ENCODE results near the gene AUTS2.

AUTS2 gene

DNA sequence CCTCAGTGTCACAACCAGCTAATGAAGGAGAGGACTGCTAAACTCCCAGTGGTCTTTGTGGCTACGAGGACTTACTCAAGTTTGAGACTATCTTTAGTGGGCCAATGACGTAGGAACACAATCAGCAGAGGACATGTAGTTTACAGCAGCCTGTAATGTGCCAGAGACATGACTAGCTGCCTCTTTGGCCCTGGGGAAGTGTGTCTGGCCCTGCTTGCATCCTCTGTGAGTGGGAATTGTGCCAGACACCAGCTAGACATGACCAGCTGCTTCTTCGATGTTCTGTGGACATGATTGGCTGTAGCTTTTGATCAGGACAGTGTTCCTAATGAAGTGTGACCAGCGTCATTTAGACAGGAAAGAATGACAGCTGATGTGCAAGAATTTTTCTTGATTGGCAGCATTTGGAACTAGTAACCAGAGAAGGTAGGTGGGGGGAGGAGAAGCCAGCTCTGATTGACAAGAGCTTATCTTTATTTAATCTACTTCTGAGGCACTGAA is 141.7 kb downstream of the AUTS2 start:
- peak overlapping the region; percentile 3; the same call in 1 of the 2 replicates for H3K4me3 ChIP-seq (ENCODE audit: low read length)
- TF ChIP-seq ZNF274 (IDR thresholded peaks at IDR 0.05; ENCODE audit: low read depth, low read length): no peak

DNA sequence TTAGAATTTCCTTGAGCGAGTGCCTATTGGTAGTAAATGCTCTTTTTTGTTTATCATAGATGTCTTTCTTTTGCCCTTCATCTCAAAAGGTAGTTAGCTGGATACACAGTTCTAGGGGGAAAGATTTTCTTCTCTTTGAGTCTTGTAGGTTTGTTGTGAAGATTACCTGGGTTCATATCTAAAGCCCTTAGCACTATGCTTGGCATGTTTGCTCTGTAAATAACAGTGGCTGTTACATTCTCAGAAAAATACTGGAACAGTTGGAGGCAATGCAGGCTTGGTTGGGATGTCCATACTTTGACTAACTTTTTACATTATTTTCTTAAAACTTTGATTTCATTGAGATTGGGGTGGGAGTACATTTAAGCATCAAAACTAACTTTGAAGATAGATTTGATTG is 144.0 kb downstream of the AUTS2 start:
- no peak overlapping the region for H3K4me3 ChIP-seq (ENCODE audit: low read length)
- no peak for TF ChIP-seq ZNF274 (IDR thresholded peaks at IDR 0.05; ENCODE audit: low read depth, low read length)

GRCh38 chr7:69743436-69743835 is 145.2 kb downstream of the AUTS2 start:
- no peak overlapping the region for H3K4me3 ChIP-seq (ENCODE audit: low read length)
- no peak for TF ChIP-seq ZNF274 (IDR thresholded peaks at IDR 0.05; ENCODE audit: low read depth, low read length)

DNA sequence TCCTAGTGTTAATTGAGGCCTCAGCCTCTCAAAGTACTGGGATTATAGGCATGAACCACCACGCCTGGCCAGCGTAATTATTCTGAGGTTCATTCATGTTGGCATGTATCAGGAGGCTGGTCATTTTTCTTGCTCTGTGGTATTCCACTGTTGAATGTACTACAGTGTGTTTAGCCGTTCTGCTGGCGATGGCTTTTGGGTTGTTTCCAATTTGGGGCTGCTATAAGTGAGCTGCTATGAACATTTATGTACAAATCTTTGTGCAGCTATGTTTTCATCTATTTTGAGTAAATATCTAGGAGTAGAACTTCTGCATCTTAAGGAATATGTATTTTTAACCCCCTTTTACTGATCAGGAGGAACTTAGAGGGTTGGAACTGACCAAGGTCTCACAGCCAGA is 145.8 kb downstream of the AUTS2 start:
- TF ChIP-seq ZNF274 (IDR thresholded peaks at IDR 0.05; ENCODE audit: low read depth, low read length): no peak
- H3K4me3 ChIP-seq (ENCODE audit: low read length): no peak overlapping the region

DNA sequence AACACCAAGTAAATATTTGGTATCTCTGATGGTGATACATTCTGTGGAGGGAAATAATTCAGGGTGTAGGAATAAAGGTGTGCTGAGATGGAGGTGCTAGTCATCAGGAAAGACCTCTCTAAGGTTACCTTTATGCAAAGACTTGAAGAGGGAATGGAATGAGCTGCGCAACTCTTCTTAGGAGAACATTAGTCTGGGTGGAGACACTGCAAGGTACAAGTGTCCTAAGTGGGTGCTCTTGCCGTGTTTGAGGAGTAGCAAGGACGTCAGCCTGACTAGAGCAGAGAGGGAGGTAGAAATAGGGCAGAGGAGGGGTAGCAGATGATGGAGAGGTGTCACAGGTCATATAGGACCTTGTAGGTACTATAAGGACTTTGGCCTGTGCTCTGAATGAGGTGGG is 148.1 kb downstream of the AUTS2 start:
- H3K4me3 ChIP-seq (ENCODE audit: low read length): no peak overlapping the region
- no peak for TF ChIP-seq ZNF274 (IDR thresholded peaks at IDR 0.05; ENCODE audit: low read depth, low read length)

- TF ChIP-seq ZNF274 (IDR thresholded peaks at IDR 0.05; ENCODE audit: low read depth, low read length): no peak
- no peak overlapping the region for H3K4me3 ChIP-seq (ENCODE audit: low read length)
Observed at GRCh38 chr7:69747144-69747543, 148.9 kb downstream of the AUTS2 start.

DNA sequence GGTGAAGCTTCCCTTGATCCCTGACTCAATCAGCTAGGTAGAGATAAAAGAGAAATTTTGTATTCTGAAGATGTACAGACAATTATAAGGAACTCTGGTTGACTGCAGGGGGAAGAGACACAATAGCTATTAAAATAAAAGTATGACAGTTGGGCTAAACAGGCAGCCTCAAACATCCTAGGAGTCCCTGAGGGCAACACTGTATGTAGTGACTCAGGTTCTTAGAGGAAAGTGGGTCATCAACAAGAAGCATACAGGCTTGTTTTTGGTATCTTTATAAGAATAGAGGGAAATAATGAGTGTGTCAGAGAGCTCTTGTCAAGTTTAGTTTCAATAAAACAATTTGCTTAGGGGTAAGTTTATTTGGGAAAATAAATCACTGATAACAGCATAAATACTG is 150.3 kb downstream of the AUTS2 start:
- H3K4me3 ChIP-seq (ENCODE audit: low read length): no peak overlapping the region
- TF ChIP-seq ZNF274 (IDR thresholded peaks at IDR 0.05; ENCODE audit: low read depth, low read length): no peak

DNA sequence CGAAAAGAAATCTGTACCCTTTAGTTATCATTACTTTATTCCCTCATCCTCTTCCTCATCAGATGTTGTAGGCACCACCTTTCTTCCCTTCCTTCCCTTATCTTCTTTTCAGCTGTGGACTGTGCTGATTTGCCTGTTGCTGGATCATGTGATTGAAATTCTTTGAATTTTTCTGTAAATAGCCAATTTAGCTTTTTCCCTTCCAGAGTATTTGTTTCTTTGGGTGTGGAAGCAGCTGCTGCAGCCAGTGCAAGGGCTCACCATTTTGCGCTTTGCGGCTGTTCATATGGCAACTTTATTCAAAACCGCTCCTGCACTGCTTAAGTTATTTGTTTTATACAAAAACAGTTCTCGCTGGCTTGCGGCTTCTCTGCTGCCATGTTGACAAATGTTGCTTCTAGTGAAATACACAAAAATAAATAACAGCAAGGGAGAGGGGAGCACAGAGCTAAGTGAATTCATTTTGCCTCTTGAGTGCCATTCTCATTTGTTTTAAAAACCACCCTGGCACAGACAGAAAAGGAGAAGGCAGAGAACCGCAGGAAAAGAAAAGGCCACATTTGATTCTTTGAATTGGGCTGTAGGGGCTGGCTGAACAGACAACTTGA is 151.2 kb downstream of the AUTS2 start:
- no peak for TF ChIP-seq ZNF274 (IDR thresholded peaks at IDR 0.05; ENCODE audit: low read depth, low read length)
- H3K4me3 ChIP-seq (ENCODE audit: low read length): no peak overlapping the region

- TF ChIP-seq ZNF274 (IDR thresholded peaks at IDR 0.05; ENCODE audit: low read depth, low read length): no peak
- H3K4me3 ChIP-seq (ENCODE audit: low read length): no peak overlapping the region
Observed at GRCh38 chr7:69749994-69750393, 151.7 kb downstream of the AUTS2 start.

- H3K4me3 ChIP-seq (ENCODE audit: low read length): no peak overlapping the region
- no peak for TF ChIP-seq ZNF274 (IDR thresholded peaks at IDR 0.05; ENCODE audit: low read depth, low read length)
Observed at GRCh38 chr7:69751026-69751425, 152.8 kb downstream of the AUTS2 start.

- H3K4me3 ChIP-seq (ENCODE audit: low read length): no peak overlapping the region
- TF ChIP-seq ZNF274 (IDR thresholded peaks at IDR 0.05; ENCODE audit: low read depth, low read length): no peak
Observed at GRCh38 chr7:69753981-69754380, 155.7 kb downstream of the AUTS2 start.

GRCh38 chr7:69754476-69754875 is 156.2 kb downstream of the AUTS2 start:
- H3K4me3 ChIP-seq (ENCODE audit: low read length): no peak overlapping the region
- TF ChIP-seq ZNF274 (IDR thresholded peaks at IDR 0.05; ENCODE audit: low read depth, low read length): no peak

DNA sequence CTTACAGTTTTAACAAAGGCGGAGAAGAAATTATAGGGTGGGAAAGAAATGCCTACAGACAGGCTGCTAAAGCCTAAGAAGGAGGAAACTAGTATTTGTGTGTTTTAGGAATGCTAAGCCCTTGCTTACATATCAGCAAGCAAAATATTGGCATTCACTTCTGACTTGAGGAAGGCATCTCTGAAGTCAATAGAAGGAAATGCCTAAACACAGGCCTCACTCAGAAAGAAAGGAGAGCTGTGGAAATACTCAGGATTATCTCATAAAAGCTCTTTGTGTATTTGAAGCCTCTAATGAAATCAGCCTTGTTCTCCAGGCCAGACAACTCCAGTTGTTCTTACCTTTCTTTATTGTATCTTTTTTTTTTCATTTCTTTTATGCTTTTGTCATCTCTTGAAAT is 158.0 kb downstream of the AUTS2 start:
- TF ChIP-seq ZNF274 (IDR thresholded peaks at IDR 0.05; ENCODE audit: low read depth, low read length): no peak
- no peak overlapping the region for H3K4me3 ChIP-seq (ENCODE audit: low read length)

- H3K4me3 ChIP-seq (ENCODE audit: low read length): no peak overlapping the region
- no peak for TF ChIP-seq ZNF274 (IDR thresholded peaks at IDR 0.05; ENCODE audit: low read depth, low read length)
Observed at GRCh38 chr7:69757528-69757927, 159.3 kb downstream of the AUTS2 start.

- H3K4me3 ChIP-seq (ENCODE audit: low read length): no peak overlapping the region
Observed at GRCh38 chr7:69757981-69758430, 159.7 kb downstream of the AUTS2 start.

DNA sequence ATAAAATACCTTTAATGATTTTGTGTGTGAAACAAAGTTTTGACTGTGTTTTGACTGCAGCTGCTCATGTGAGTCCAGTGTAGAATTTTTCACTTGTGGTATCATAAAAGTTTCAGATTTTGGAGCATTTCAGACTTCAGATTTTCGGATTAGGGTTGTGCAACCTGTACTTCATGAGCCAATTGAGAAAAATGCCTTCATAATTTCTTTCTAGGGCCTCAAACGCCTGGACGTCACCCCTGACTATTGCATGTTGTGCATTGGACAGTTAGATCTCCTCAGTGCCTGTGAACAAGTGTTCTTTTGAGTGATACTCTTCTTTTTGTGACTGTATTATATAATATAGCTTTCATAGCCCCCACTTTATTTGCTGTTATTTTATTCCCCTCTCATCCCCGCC is 161.1 kb downstream of the AUTS2 start:
- no peak overlapping the region for H3K4me3 ChIP-seq (ENCODE audit: low read length)
- no peak for TF ChIP-seq ZNF274 (IDR thresholded peaks at IDR 0.05; ENCODE audit: low read depth, low read length)

More at GRCh38 chr7:69757981-69758430, 159.7 kb downstream of the AUTS2 start:
- no peak for TF ChIP-seq ZNF274 (IDR thresholded peaks at IDR 0.05; ENCODE audit: low read depth, low read length)

Data from GM08714 (cell line).